Peyer's patch (tissue), 4 donors: Measurements from ENCODE around the gene CREB1.

Source experiments
- CTCF ChIP-seq, 6 experiments: fragments of 450-650 bp in 4 of 6; fragments of 200-600 bp in 2 of 6; sonication (generic) in 1 of 6; IDR thresholded peaks; one replicate each; pipeline ENCODE4 v1.5.1; 2017 to 2019; ENCODE audit warnings: antibody characterized with exemption in 6 of 6, mild to moderate bottlenecking in 3 of 6, moderate library complexity in 1 of 6
- POLR2A ChIP-seq, 2 donors: fragments of 450-650 bp; IDR thresholded peaks; one replicate each; pipeline ENCODE4 v1.5.1; 2017; ENCODE audit warnings: antibody characterized with exemption in 2 of 2, mild to moderate bottlenecking in 2 of 2, moderate library complexity in 2 of 2

- TF ChIP-seq POLR2A (IDR thresholded peaks at IDR 0.05) (no peak), CTCF (IDR thresholded peaks at IDR 0.05) (no peak)
Observed at GRCh38 chr2:207489251-207489650, 40.5 kb upstream of the CREB1 start.
